HG02678 (cell line): ENCODE results near the gene TAF1A.

Source experiments
- ATAC-seq: cut with Tn5 transposase; IDR thresholded peaks from one replicate; pipeline ENCODE4 v1.9.1; 2021; ENCODE audit warnings: mild to moderate bottlenecking, moderate library complexity; ENCODE audit not compliant: unreplicated experiment

Gene TAF1A

DNA sequence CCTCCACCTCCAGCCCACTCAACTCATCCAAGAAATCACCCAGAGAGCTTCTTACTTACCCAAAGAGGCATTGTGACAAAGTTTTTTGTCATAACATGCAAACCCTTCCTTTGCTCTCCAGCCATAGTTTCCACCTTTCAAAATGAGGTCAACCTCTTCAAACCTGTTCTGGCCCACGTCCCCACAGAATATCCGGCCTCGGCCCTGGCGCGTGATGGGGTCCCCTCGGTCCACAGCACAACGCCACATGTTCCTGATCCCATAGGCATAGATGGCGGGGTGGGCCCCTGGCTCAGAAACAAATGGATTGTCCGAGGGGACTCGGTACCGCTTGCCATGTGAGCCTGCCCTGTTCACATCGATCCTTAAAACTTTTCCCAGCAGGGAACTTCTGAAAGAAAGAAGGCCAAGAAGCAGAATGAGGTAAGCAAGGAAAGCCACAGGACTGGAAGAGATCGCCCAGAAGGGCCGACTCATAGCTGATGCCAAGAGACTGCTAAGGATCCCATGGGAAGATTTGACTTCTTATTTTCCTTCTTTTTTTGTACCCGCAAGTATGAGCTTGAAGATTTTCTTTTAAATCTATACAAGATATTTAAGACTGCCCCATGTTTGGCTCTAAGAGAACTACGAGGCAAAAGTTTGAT, 49.7 kb downstream of the TAF1A start:
- no peak for ATAC-seq

DNA sequence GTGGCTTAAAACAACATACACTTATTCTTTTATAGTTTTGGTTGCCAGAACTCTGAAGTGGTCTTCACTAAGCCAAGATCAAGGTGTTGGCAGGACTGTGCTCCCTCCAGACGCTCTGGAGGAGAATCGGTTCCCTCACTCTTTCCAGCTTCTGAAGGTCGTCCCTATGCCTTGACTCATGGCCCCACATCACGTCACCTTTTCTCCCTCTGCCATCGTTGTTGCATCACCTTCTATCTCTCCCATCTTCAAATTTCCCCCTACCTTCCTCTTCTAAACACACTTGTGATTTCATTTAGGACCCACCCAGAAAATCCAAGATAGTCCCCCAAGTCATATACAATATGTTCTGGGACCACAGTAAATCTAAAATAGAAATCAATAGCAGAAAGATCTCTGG, 54.3 kb downstream of the TAF1A start:
- ATAC-seq = no peak

DNA sequence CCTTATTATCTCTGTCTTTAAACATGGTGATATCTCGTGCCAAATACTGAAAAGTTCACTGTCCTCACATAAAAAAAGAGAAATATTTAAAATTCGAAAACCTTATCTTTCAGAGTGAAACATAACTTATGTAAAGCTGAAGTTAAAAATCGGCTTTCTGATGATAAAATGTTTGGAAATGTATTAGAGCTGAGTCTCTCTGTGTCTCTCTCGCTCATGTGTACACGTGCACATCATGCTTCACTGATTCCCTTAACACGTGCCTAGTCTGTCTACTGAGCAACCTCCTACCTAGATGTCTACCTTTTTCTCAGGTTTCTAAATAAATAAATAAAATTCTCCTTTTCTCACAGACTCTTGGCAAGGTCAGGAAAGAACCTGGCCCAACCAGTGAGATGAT, 58.9 kb downstream of the TAF1A start:
- no peak for ATAC-seq

DNA sequence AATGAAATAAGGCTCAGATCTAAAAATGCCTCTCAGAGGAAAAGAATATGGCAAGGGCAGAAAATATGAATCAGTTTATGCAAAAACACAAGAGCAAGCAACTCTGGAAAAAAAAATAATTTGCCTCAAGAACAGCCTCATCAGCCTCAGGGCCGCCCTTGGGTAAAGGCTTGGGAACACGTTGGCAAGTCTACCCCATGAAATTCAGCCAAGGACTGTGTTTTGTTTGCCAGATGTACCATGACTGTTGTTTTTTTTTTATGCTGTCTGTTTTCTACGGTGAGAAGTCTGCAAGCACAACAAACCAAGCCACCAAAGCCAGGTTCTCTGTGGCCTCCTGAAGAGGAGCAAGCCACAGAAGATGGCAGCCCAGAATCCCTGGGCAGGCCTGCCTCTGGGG, 59.8 kb downstream of the TAF1A start:
- no peak for ATAC-seq

DNA sequence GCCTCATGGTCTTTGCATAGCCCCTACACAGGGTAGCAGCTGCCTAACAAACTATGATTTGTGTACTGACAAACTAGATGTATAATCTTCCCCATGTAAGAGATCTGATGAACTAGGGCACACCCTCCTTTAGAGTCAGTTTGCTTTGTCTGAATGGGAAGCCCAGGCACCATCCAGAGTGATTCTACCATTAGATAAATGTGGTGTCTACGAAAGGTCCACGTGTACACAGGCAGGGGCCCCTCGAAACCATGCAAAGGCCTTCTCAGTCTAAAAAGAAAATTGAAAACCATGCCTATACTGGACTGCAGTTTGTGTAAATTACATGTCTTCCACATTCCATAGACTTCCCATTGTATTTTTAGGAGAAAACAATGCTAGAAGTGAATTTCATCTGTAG, 60.6 kb downstream of the TAF1A start:
- ATAC-seq = no peak

DNA sequence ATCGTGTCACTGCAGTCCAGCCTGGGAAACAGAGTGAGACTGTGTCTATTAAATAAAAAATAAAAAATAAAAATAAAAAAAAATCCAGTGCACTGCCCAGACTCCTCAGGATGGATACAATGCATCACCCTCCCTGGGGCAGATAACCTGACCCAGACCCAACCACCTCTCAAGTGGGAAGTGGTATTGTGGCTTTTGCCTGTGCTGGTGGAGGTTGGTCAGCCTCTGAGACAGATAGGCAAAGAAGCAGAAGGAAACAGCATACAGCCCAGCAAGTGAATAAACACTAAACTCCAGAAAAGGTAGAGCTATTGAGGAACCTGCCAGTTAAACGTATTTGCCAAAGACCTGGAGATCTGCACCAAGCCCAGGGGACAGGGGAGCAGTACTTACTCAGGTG, 63.8 kb downstream of the TAF1A start:
- ATAC-seq = no peak

DNA sequence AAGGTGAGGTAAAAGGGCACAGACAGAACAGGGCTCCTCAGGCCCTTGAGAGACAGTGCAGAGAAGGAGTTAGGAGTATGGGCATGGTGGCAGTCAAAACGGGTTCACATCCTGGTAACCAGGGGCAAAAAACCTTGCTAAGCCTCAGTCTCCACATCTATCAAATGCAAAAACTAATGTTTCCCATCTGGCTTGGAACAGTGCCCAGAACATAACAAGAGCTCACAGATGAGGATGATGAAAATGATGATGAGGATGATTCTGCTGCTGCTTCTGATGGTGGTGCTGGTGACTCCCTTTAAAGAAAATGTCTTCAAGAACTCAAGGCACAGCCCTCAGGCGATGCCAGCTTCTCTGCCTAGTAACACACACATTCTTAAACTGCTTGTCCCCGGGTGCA, 65.9 kb downstream of the TAF1A start:
- no peak for ATAC-seq

DNA sequence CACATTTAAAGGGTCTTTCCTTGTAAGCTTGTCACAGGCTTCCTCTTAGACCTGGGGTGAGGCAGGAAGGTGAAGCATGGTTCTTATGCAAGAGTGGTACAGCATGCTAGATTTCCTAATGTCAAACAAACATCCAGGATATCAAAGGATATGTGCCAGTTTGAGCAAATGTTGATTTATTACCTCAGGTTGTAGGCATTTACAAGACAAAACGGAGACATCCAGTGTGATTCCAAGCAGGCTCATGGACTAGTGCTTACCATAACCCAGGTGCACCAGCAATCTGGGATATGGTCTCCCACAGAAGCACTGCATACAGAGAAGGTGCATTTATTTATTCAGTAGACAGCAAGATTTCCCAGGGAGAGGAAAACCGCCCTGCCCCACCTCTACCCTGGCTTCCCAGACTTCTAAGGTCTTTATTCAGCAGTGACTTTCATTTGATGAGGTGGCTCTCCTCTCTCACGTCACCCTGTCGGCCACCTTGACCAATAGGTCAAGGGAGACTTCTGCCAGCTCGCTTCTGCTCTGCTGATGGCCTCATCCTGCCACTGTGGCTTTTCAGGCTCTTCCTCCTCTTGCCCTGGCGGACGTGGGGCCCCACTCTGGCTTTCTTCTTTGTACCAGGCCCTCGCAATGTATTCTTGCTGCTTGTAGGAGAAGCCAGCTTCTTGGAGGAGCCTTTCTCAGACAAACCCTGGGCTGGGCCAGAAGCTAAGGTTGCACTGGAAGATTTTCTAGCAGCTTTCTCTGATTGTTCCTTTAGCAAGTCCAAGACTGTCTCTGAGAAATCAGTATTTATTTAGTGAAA, 67.4 kb downstream of the TAF1A start:
- no peak for ATAC-seq

DNA sequence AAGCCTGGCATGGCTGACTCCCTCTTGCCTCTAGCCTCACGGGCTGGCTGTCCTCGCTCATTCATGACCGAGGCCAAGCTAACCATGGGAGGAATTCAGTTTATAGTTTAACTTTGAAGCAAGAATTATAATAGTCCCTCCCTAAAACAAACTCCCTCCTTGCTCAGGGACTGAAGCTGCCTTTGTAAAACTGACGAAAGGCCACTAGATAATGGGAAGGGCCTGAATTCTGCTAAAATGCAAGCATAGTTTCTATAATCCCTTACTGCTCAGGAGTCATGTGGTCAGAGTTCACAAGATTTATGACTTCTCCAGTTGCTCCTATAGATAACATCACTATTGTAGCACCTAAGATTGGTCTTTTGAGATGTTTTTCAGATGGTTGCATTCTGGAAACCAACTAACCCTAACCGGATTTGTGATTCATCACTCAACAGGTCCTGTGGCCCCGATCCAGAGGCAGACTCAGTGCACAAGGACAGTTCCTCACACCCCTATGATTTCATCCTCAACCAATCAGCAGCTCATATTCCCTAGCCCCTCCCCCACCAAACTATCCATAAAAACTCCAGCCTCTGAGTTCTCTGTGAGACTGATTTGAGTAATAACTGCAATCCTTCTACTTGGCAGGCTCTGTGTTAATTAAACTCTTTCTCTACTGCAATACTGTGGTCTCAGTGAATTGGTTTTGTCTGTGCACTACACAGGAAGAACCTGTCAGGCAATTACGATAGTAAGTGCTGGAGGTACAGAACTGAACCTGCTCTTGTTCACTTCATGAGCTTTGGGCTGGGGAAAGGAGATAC, 68.2 kb downstream of the TAF1A start:
- no peak for ATAC-seq
